Panc1 (cell line): ENCODE data around the gene KCNJ5.

Experiments used
- POLR2AphosphoS5 ChIP-seq: IDR thresholded peaks from 2 replicates; pipeline ENCODE4 v1.6.1; 2012; ENCODE audit warnings: mild to moderate bottlenecking, low read depth, low read length, moderate library complexity
- SIN3A ChIP-seq: IDR thresholded peaks from 2 replicates; pipeline ENCODE4 v1.6.1; 2012; ENCODE audit warnings: low read depth, mild to moderate bottlenecking, low read length, moderate library complexity, borderline replicate concordance; ENCODE audit not compliant: insufficient read depth
- TCF7L2 ChIP-seq: IDR thresholded peaks from 2 replicates; pipeline ENCODE4 v1.6.1; 2011; ENCODE audit warnings: mild to moderate bottlenecking, low read depth, low read length, inconsistent platforms
- TF ChIP-seq, protein P1 (sequence below): fragments of 450-650 bp; IDR thresholded peaks from 2 replicates; pipeline ENCODE4 v1.5.1; 2017; ENCODE audit warnings: mild to moderate bottlenecking
- TF ChIP-seq, protein P2 (sequence below), 2 experiments: IDR thresholded peaks; 2 replicates each; pipeline ENCODE4 v1.6.1; 2011 to 2012; ENCODE audit warnings: low read depth in 2 of 2, control low read depth in 1 of 2, low read length in 1 of 2, mild to moderate bottlenecking in 1 of 2, moderate library complexity in 1 of 2; ENCODE audit not compliant: insufficient read depth in 1 of 2

DNA sequence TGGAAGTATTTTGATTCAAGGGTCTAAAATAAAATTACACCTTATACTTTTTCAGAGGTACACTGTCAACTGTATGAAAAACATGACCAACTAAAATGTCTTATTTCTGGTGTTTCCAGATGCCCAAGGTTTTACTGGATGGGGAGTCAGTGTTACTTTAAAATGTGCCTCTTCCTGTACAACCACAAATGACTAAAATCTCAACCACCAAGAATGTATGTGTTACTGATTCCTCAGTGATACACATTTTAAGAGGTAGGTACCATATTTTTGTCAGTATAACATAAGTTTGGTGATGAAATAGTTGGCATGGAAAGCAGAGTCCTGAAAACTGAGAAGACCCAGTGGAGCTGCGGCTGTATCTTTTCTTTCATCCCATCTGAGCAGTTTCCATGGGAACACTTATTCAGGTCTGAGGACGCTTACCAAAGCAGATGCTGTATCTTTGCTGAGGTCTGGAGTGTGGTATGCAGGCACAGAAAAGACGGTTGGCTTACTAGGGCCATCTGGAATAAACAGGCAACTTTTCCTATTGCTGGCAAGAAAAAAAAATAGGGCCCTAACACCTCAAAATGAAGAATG lies 72.7 kb downstream of the KCNJ5 start:
- TF ChIP-seq, protein P1, sequence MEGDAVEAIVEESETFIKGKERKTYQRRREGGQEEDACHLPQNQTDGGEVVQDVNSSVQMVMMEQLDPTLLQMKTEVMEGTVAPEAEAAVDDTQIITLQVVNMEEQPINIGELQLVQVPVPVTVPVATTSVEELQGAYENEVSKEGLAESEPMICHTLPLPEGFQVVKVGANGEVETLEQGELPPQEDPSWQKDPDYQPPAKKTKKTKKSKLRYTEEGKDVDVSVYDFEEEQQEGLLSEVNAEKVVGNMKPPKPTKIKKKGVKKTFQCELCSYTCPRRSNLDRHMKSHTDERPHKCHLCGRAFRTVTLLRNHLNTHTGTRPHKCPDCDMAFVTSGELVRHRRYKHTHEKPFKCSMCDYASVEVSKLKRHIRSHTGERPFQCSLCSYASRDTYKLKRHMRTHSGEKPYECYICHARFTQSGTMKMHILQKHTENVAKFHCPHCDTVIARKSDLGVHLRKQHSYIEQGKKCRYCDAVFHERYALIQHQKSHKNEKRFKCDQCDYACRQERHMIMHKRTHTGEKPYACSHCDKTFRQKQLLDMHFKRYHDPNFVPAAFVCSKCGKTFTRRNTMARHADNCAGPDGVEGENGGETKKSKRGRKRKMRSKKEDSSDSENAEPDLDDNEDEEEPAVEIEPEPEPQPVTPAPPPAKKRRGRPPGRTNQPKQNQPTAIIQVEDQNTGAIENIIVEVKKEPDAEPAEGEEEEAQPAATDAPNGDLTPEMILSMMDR: no peak
- TF ChIP-seq POLR2AphosphoS5 (no peak), SIN3A (no peak), TCF7L2 (no peak)
- TF ChIP-seq, protein P2, sequence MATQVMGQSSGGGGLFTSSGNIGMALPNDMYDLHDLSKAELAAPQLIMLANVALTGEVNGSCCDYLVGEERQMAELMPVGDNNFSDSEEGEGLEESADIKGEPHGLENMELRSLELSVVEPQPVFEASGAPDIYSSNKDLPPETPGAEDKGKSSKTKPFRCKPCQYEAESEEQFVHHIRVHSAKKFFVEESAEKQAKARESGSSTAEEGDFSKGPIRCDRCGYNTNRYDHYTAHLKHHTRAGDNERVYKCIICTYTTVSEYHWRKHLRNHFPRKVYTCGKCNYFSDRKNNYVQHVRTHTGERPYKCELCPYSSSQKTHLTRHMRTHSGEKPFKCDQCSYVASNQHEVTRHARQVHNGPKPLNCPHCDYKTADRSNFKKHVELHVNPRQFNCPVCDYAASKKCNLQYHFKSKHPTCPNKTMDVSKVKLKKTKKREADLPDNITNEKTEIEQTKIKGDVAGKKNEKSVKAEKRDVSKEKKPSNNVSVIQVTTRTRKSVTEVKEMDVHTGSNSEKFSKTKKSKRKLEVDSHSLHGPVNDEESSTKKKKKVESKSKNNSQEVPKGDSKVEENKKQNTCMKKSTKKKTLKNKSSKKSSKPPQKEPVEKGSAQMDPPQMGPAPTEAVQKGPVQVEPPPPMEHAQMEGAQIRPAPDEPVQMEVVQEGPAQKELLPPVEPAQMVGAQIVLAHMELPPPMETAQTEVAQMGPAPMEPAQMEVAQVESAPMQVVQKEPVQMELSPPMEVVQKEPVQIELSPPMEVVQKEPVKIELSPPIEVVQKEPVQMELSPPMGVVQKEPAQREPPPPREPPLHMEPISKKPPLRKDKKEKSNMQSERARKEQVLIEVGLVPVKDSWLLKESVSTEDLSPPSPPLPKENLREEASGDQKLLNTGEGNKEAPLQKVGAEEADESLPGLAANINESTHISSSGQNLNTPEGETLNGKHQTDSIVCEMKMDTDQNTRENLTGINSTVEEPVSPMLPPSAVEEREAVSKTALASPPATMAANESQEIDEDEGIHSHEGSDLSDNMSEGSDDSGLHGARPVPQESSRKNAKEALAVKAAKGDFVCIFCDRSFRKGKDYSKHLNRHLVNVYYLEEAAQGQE (IDR thresholded peaks at IDR 0.05; ENCODE audit: insufficient read depth in 1 of 2, low read depth in 2 of 2, low read length in 1 of 2): no peak
